ENCODE measurements around the gene DDX4.

GRCh38 chr5:55860709-55861108 is 122.8 kb downstream of the DDX4 start:
- TF ChIP-seq CTCF (IDR thresholded peaks at IDR 0.05) (no peak), POLR2A (IDR thresholded peaks at IDR 0.05) (no peak)

Measured in lower leg skin (tissue), 3 donors.